ENCODE measurements around the gene HDDC2.

The HDDC2 gene

GRCh38 chr6:125233202-125233601 lies 68.6 kb downstream of the HDDC2 start:
- peak; percentile 0 for DNase-seq (ENCODE audit: low spot score)

GRCh38 chr6:125232466-125232865 lies 69.3 kb downstream of the HDDC2 start:
- no peak for DNase-seq (ENCODE audit: low spot score)

- no peak for DNase-seq (ENCODE audit: low spot score)
Measured at GRCh38 chr6:125231574-125232343, 70.0 kb downstream of the HDDC2 start.

GRCh38 chr6:125231133-125231532 lies 70.6 kb downstream of the HDDC2 start:
- DNase-seq (ENCODE audit: low spot score), result no peak

- no peak for DNase-seq (ENCODE audit: low spot score)
Measured at GRCh38 chr6:125230674-125231073, 71.1 kb downstream of the HDDC2 start.

- DNase-seq (ENCODE audit: low spot score), result no peak
Measured at GRCh38 chr6:125228981-125229479, 72.7 kb downstream of the HDDC2 start.

- no peak for DNase-seq (ENCODE audit: low spot score)
Measured at GRCh38 chr6:125227244-125227643, 74.5 kb downstream of the HDDC2 start.
